SK-N-SH treated with all-trans-retinoic acid at 6 μM for 48 hours (cell line): ENCODE data around the gene INSL3.

ENCODE experiments used
- ARNTL ChIP-seq: fragments of 450-650 bp; formaldehyde crosslinking; IDR thresholded peaks from 2 replicates; pipeline ENCODE4 v1.5.0; 2020; ENCODE audit warnings: low read depth, mild to moderate bottlenecking, moderate library complexity, borderline replicate concordance
- GLIS3 ChIP-seq: fragments of 250-450 bp; sonication (Bioruptor Pico); IDR thresholded peaks from 2 replicates; pipeline ENCODE4 v1.5.0; 2020; ENCODE audit warnings: mild to moderate bottlenecking, moderate library complexity
- ISL1 ChIP-seq: fragments of 250-450 bp; sonication (Bioruptor Pico); IDR thresholded peaks from 2 replicates; pipeline ENCODE4 v2.1.2; 2022; ENCODE audit warnings: mild to moderate bottlenecking, moderate library complexity
- OSR1 ChIP-seq: fragments of 250-450 bp; sonication (Bioruptor Pico); IDR thresholded peaks from 2 replicates; pipeline ENCODE4 v1.8.0; 2022; ENCODE audit warnings: moderate library complexity, mild to moderate bottlenecking, inconsistent platforms
- PATZ1 ChIP-seq: fragments of 250-450 bp; sonication (Bioruptor Pico); IDR thresholded peaks from 2 replicates; pipeline ENCODE4 v1.8.0; 2020; ENCODE audit warnings: mild to moderate bottlenecking, moderate library complexity, borderline replicate concordance
- POU6F1 ChIP-seq: fragments of 250-450 bp; sonication (Bioruptor Pico); IDR thresholded peaks from 2 replicates; pipeline ENCODE4 v1.8.0; 2021; ENCODE audit warnings: low read depth, mild to moderate bottlenecking, moderate library complexity, borderline replicate concordance
- PPARA ChIP-seq: fragments of 250-450 bp; sonication (Bioruptor Pico); IDR thresholded peaks from 2 replicates; pipeline ENCODE4 v1.5.0; 2020; ENCODE audit warnings: mild to moderate bottlenecking, borderline replicate concordance
- RARB ChIP-seq: fragments of 250-450 bp; sonication (Bioruptor Pico); IDR thresholded peaks from 2 replicates; pipeline ENCODE4 v1.8.0; 2021; ENCODE audit warnings: mild to moderate bottlenecking, moderate library complexity
- TCF4 ChIP-seq: fragments of 250-450 bp; sonication (Bioruptor Pico); IDR thresholded peaks from 2 replicates; pipeline ENCODE4 v1.8.0; 2021; ENCODE audit warnings: mild to moderate bottlenecking, moderate library complexity, borderline replicate concordance
- TSHZ2 ChIP-seq: fragments of 250-450 bp; sonication (Bioruptor Pico); IDR thresholded peaks from 2 replicates; pipeline ENCODE4 v1.5.0; 2020; ENCODE audit warnings: mild to moderate bottlenecking, moderate library complexity
- ZFP3 ChIP-seq: fragments of 250-450 bp; sonication (Bioruptor Pico); IDR thresholded peaks from 2 replicates; pipeline ENCODE4 v1.5.0; 2020; ENCODE audit warnings: mild to moderate bottlenecking, moderate library complexity
- ZFP30 ChIP-seq: fragments of 450-650 bp; formaldehyde crosslinking; IDR thresholded peaks from 2 replicates; pipeline ENCODE4 v1.5.0; 2022; ENCODE audit warnings: mild to moderate bottlenecking, moderate library complexity
- ZNF8 ChIP-seq: fragments of 450-650 bp; formaldehyde crosslinking; IDR thresholded peaks from 2 replicates; pipeline ENCODE4 v1.5.0; 2020; ENCODE audit warnings: mild to moderate bottlenecking, moderate library complexity
- TF ChIP-seq, protein P1 (sequence below): fragments of 250-450 bp; sonication (Bioruptor Pico); IDR thresholded peaks from 2 replicates; pipeline ENCODE4 v1.5.1; 2020; ENCODE audit warnings: low read depth, mild to moderate bottlenecking, moderate library complexity

DNA sequence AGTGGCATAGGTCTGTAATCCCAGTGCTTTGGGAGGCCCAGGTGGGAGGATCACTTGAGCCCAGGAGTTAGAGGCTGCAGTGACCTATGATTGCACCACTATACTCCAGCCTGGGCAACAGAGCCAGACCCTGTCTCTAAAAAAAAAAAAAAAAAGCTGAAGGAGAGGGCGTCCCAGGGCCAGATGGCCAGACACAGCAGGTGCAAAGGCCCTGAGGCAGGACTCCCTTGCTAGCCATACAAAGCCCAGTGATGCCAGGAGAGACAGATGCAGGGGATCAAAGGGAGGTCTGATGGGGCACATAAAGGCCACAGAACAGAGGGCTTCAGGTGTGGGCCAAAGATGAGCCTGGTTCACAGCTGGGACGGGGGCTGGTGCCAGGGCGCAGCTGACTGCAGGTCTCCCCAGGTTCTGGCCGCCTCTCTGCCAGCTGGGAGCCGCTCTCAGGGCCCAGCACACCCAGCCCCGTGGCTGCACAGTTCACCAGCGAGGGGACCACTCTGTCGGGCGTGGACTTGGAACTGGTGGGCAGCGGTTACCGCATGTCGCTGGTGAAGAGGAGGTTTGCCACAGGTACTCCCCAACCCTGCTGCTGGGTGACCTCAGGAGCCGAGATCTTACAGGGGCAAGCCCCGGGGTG, 33.9 kb downstream of the INSL3 start:
- TF ChIP-seq ZFP30: no peak
- no peak for TF ChIP-seq ARNTL (CRISPR knock-in tag)
- TF ChIP-seq TSHZ2: no peak
- no peak for TF ChIP-seq PATZ1 (CRISPR knock-in tag)
- no peak for TF ChIP-seq ZFP3 (CRISPR knock-in tag)
- TF ChIP-seq ZNF8: no peak
- TF ChIP-seq POU6F1: no peak
- TF ChIP-seq ISL1: no peak
- TF ChIP-seq, protein P1, sequence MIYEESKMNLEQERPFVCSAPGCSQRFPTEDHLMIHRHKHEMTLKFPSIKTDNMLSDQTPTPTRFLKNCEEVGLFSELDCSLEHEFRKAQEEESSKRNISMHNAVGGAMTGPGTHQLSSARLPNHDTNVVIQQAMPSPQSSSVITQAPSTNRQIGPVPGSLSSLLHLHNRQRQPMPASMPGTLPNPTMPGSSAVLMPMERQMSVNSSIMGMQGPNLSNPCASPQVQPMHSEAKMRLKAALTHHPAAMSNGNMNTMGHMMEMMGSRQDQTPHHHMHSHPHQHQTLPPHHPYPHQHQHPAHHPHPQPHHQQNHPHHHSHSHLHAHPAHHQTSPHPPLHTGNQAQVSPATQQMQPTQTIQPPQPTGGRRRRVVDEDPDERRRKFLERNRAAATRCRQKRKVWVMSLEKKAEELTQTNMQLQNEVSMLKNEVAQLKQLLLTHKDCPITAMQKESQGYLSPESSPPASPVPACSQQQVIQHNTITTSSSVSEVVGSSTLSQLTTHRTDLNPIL (CRISPR knock-in tag): no peak
- no peak for TF ChIP-seq OSR1 (CRISPR knock-in tag)
- no peak for TF ChIP-seq RARB (CRISPR knock-in tag)
- TF ChIP-seq PPARA (CRISPR knock-in tag): no peak
- TF ChIP-seq GLIS3: no peak
- no peak for TF ChIP-seq TCF4 (CRISPR knock-in tag)
